GM21447 (cell line): ENCODE measurements around the gene ZNF792.
"Not testable (repeated sequence)": the region's sequence is repeated elsewhere in the genome, so short reads cannot be mapped to it uniquely, and the experiment has no call there.

Experiments
- ATAC-seq: cut with Tn5 transposase; IDR thresholded peaks from one replicate; pipeline ENCODE4 v1.9.1; 2021; ENCODE audit not compliant: unreplicated experiment

Gene ZNF792

GRCh38 chr19:34963573-34964406 is at the start of gene ZNF792:
ZNF792 (minus strand) TSS chr19:34964229; CDS start chr19:34963662, 567 bp downstream.
- ATAC-seq = peak; percentile 75

- no peak for ATAC-seq
Observed at GRCh38 chr19:35013041-35013819, 49.2 kb upstream of the ZNF792 start.

- no peak for ATAC-seq
Observed at GRCh38 chr19:35011737-35012682, 48.0 kb upstream of the ZNF792 start.

GRCh38 chr19:35011091-35011689 is 47.2 kb upstream of the ZNF792 start:
- no peak for ATAC-seq

- no peak for ATAC-seq
Observed at GRCh38 chr19:35009424-35010415, 45.7 kb upstream of the ZNF792 start.

- ATAC-seq = no peak
Observed at GRCh38 chr19:35008891-35009341, 44.9 kb upstream of the ZNF792 start.

- ATAC-seq = not testable (repeated sequence)
Observed at GRCh38 chr19:35007427-35007826, 43.4 kb upstream of the ZNF792 start.

GRCh38 chr19:35006999-35007365 is 43.0 kb upstream of the ZNF792 start:
- ATAC-seq = no peak

- no peak for ATAC-seq
Observed at GRCh38 chr19:35006342-35006998, 42.4 kb upstream of the ZNF792 start.

- ATAC-seq = not testable (repeated sequence)
Observed at GRCh38 chr19:35006007-35006341, 41.9 kb upstream of the ZNF792 start.

GRCh38 chr19:35005256-35005977 is 41.4 kb upstream of the ZNF792 start:
- no peak for ATAC-seq

- ATAC-seq = no peak
Observed at GRCh38 chr19:35004517-35005255, 40.7 kb upstream of the ZNF792 start.

- no peak for ATAC-seq
Observed at GRCh38 chr19:35002037-35002535, 38.1 kb upstream of the ZNF792 start.

- no peak for ATAC-seq
Observed at GRCh38 chr19:35000647-35001501, 36.8 kb upstream of the ZNF792 start.

GRCh38 chr19:35000338-35000646 is 36.3 kb upstream of the ZNF792 start:
- ATAC-seq = no peak

- ATAC-seq = peak; percentile 52
Observed at GRCh38 chr19:34999498-35000337, 35.7 kb upstream of the ZNF792 start, which contains the start of gene GRAMD1A. GRAMD1A (plus strand) TSS chr19:35000323; CDS start chr19:35000479, 156 bp downstream.
